NK-92 (cell line): ENCODE data around the gene CLTC.
"Not testable (repeated sequence)": the region's sequence is repeated elsewhere in the genome, so short reads cannot be mapped to it uniquely, and the experiment has no call there.

Experiments used
- DNase-seq: peaks from one replicate; lab custom pipeline; 2025; ENCODE audit not compliant: unreplicated experiment; lab: John Stamatoyannopoulos, UW

The CLTC gene

DNA sequence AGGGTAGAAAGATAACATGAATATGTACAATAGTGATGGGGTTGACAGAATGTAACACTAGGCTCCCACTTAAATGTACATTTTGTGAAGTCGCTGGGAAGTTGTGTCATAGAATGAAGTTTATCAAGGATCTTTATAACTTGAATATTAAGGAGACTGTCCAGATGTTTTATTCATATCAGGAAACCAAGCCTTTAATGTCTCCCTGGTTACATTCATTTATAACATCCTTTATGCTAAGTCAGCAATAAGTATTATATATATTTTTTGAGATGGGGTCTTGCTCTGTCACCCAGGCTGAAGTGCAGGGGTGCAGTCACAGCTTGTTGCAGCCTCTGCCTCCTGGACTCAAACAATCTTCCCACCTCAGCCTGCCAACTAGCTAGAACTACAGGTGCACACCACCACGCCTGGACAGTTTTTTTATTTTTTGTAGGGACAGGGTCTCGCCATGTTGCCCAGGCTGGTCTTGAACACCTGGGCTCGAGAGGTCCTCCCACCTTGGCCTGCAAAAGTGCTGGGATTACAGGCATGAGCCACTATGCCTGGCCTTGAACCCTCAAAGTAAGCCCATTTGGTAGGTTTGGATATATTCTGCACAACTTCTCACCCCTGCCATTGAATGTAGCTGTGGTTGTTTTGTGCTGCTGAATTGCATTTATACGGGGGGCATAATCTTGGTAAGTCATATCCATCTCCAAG, 14.1 kb downstream of the CLTC start:
- no peak for DNase-seq

DNA sequence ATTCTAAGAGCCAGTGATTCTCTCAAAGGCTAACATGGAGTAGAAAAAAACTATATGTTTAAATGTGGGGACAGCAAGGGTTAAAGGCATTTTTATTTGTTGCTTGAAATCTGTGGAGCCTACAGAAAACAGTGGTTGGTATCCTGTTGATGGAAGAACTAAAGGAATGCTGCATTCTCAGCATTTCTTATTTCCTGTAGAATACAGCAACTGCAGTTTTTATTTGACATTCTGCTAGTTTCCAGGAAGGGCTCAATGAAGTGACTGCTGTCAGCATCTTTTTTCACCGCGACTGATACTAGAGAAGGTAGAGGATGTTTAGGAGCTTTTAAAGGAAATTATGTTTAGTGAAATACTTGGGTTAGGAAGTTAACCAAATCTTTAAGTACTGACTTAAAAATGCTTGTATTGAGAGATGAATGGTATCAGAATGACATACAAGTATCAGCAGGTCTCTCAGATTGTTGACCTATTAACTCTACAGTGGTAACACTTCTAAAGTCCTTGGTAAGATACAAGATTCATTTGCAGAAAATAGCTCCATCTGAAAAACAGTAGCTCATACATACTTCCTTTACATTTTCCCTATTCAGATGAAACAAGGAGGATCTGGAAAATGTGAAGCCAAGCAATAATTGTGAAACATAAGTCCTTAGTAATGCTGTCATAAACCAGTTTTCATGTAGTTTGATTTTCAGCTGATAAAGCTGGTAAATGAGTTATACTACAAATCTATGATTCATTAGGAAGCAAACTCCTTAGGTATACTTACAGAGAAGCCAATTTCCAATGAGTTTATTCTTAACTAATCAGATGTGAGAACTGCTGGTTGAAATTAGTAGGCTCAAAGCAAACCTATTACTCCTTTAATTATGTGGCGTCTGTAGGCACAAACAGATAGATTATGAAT, 15.2 kb downstream of the CLTC start:
- DNase-seq = no peak

DNA sequence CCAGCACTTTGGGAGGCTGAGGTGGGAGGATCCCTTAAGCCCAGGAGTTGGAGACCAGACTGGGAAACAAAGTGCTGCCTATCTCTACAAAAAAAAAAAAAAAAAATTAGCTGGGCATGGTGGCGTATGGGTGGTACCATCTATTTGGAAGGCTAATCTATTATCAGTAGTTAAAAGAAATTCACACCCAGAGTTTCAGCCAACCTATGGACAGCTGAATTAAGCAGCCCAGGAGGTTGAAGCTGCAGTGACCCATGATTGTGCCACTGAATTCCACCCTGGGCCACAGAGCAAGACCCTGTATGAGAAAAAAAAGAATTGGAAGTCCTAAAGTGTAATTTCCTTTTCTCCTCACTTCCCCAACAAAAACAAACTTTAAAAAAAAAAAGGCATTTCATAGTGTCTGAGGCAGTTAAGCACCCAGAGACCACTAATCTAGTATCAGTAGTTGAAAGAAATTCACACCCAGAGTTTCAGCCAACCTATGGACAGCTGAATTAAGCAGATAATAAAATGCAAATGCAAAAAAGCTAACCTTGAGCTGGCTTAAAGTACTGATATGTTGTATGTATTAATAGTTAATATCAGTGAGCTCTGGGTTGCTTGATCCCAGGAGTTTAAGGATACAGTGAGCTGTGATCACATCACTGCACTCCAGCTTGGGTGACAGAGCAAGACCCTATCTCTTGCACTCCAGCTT, 18.1 kb downstream of the CLTC start:
- no peak for DNase-seq

DNA sequence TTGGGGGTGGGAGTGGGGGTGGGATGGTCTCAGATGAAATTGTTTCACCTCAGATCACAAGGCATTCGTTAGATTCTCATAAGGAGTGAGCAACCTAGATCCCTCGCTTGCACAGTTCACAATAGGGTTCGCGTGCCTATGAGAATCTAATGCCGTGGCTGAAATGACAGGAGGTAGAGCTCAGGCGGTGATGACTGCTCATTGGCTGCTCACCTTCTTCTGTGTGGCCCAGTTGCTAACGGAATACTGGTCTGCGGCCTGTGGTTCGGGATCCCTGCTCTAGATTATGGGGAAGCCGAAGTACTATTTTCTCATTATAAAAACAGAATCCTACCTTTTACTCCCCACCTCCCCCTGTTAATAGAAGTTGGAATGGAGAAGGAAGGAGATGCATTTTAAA, 18.9 kb downstream of the CLTC start:
- DNase-seq = no peak

DNA sequence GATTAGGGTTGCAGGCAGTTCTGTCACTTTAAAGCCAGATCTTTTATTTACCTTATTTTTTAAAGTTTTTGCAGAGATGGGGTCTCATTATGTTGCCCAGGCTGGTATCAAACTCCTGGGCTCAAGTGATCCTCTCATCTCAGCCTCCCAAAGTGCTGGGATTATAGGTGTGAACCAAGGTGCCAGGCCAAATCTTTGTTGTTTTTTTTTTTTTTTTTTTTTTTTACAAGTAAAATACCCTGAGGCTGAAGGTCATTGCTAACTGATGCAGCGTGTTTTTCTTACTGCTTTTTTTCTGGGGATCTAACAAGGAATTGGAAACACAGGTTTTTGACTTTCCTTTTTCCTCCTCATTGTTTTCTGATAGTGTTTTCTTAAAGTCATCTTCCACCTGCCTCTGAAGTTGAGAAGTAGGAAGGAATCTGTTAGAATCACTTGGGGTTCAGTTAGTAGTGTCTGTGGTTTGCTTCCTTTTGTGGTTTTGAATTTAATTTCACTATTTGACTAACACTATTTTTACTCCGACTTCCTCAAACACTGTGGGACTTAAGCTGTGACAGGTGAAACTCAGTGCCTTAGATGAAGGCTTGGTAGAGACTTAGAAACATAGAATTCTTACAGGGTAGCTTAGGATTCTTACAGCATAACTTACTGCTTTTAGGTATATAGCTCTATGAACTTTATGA, 22.2 kb downstream of the CLTC start:
- DNase-seq = no peak

DNA sequence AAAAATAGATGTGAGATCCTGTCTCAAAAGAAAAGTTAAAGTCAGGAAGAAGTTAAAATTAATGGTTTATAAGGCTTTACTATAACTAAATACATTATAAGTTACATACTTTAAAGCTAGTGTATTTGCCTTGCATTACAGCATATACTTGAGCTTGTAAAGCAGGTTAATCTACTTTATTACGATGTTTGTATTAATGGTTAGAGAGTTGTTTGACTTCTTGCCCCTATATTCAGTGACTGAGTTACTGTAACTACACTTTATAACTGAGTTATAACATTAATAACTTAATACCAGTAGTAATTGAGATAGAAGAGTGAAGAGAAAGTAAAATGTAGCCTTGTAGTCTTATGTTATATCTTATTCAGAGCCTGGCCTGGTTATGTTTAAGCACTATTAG, 22.9 kb downstream of the CLTC start:
- DNase-seq = no peak

DNA sequence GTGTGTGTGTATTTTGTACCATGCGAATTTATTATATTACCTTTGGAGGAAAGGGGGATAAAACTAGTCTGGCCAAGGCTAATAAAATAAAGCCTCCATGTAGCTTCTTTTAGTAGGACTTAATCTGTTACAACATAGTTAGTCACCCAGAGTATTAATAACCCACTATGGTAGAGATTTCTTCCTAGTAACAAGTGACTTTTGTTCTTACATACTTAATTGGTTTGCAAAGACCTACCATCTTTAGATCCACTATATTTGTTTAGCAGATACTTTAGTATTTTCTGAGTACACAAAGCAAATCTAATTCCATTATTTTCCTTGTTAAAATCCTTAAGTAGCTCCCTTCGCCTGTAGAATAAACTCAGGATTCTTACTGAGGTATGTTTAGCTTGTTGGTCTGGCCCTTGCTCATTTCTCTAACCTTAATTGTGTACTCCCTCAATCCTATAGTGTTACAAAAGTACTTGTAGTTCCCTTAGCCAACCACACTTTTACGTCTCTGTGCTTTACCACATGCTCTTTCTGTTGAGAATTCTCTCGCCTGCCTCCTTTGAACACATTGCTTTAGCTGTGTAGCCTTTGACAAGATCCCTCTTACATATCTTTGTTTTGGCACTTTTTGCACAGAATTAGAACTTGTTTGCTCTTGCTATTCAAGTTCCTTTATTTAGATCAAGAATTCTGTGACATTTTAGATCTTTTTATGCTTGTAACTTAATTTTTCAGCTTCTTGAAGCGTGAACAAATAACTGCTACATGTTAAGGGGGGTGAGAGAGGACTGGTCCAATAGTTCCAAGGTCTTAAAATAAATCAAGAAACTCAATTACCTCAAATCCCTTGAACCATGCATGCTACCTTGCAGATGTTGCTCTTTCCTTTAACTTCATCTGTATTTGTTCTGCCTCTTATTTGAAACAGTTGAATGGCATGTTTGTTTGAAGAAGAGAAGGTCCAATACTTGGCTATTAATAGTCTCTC, 23.8 kb downstream of the CLTC start:
- DNase-seq = no peak

DNA sequence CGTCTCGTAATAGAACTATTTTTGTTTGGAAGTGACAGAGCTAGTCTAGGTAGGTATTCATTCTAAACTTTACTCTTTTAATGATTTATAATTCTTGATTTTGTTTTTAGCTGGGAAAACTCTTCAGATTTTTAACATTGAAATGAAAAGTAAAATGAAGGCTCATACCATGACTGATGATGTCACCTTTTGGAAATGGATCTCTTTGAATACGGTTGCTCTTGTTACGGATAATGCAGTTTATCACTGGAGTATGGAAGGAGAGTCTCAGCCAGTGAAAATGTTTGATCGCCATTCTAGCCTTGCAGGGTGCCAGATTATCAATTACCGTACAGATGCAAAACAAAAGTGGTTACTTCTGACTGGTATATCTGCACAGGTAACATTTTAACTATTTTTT, 27.6 kb downstream of the CLTC start:
- no peak for DNase-seq

DNA sequence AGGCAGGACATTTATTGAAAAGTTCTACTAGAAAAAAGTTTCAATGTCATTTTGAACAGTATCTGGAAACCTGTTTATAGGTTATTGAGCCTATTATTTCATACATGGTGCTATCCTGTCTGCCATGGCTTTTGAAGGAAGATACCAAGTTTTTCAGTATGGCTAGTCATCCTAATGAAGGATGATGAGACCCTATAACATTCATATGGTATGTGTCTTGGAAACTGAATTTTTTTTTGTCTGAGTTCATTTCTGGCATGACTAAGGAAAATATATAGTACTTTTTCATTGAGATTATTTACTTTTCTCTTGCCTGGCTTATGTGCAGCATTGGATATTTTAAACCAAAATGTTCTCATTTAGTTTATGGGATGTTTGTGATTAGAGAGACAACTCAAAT, 30.2 kb downstream of the CLTC start:
- DNase-seq = no peak

DNA sequence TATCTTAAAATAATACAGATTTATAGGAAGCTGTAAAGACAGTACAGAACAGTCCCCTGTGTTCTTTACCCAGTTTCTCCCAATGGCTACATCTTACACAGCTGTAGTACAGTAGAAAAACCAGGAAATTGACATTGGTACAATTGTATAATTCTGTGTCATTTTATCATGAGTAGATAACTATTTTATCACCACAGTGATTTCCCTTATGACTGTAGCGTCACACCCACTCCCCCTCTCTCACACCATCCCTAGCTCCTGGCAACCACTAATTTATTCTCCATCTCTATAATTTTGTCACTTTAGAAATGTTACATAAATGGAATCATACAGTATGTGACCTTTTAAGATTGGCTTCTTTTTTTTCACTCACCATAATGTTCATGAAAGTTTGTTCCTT, 30.9 kb downstream of the CLTC start:
- DNase-seq = no peak

DNA sequence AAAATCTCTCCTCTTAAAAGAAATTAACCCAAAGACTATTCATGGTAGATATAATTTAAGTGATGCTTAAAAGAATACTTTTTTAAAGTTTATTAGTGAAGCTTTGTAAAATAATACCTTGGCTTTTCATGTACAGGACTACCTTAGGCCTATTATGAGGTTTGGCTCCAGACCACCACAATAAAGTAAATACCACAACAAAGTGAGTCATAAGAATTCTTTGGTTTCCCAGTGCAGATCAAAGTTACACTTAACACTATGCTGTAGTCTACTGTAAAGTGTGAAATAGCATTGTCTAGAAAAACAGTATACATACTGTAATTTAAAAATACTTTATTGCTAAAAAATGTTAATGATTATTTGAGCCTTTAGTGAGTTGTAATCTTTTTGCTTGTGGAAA, 31.7 kb downstream of the CLTC start:
- no peak for DNase-seq

DNA sequence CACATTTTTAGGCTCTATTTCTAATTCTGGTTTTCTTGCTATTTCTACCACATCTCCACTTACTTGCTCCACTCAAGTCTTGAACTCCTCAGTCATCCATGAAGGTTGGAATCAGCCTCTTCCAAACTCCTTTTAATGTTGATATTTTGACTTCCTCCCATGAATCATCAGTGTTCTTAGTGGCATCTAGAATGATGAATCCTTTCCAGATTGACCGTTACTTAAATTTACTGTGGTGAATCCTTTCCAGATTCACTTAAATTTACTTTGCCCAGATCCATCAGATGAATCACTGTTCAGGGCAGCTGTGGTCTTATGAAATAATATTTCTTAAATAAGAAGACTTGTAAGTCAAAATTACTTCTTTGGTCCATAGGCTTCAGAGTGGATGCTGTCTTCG, 32.4 kb downstream of the CLTC start:
- DNase-seq = no peak

DNA sequence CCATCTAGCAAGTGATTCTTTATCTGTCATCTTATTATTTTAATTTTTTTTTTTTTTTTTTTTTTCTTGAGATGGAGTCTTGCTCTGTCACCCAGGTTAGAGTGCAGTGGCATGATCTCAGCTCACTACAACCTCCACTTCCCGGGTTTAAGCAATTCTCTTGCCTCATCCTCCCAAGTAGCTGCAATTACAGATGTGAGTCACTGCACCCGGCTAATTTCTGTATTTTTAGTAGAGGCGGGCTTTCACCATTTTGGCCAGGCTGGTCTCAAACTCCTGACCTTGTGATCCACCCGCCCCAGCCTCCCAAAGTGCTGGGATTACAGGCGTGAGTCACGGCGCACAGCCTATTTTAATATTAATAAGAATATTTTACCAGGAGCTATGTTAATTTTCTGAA, 36.9 kb downstream of the CLTC start:
- not testable (repeated sequence) for DNase-seq

DNA sequence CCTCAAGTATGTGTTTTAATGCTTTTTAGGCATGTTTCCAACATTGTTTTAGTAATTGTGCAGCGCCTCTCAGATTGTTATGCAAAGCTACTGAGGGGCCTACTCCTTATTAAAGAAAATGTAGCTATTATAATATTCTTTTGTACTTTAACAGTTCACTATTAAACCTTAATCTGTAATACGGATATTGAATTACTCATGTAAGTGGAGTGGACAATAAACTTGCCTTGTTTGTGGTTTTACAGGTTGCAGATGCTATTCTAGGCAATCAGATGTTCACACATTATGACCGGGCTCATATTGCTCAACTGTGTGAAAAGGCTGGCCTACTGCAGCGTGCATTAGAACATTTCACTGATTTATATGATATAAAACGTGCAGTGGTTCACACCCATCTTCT, 46.5 kb downstream of the CLTC start:
- no peak for DNase-seq

DNA sequence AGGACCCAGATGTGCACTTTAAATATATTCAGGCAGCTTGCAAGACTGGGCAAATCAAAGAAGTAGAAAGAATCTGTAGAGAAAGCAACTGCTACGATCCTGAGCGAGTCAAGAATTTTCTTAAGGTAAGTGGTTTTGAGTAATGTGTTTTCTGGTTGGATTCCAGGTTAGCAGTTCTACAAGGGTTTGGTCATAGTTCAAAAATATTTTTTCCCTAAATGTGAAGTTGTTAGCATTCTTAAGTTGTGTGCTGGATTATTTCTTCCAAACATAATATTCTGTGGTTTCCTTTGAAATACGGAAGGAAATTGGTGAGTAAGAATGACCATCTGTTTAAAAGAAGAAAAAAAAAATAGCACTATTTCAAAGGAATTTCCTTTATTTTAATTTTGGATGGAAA, 49.1 kb downstream of the CLTC start:
- no peak for DNase-seq

DNA sequence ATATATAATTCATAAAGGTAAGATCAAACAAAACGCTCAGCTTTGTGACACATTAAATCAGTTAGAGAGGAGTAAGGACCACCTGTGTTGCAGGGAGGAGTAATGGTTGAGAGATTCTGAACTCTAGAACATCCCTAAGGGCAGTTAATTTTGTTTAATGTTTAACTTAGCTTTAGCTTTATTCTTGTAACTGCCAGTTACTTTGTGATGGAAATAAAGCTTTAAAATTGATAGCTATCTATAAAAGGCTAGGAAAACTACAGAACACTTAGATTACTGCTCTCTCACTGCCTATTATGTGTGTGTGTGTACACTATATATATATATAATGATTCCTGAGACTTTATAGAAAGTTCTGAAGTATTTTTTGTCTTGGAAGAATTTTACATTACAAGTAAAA, 49.7 kb downstream of the CLTC start:
- DNase-seq = no peak

DNA sequence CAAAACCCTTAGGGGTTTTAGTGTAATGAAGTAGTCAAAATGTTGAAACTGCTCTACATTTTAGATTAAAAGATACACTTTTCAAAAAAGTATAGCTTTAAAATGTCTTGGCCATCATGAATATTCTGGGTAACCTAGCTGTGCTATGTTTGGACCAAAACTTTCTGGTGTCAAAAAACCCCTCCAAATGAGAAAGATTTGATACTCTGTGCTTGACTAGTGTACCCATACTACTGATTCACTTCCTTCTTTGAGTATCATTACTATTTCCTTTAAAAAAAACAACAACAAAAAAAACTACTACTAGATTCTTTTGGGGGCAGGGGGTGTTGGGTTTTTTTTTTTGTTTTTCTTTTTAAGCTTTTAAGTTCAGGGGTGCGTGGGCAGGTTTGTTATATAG, 50.2 kb downstream of the CLTC start:
- no peak for DNase-seq

DNA sequence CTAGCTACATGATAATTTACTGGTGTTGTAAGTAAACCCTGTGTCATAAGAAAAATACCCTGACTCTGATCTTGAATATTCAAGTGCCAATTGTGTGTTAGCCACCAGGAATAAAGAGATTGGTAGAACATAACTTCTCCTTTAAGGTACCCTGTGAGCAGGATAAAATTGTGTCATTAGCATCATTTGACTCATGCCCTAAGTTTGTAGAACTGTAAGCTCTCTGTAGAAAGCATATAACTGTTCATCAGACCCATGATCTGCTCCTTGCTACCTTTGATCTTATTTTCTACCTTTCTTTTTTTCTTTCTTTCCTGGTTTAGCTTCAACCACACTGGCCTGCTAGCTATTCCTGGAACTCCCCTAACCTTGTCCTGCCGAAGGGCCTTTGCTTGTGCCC, 51.7 kb downstream of the CLTC start:
- no peak for DNase-seq

DNA sequence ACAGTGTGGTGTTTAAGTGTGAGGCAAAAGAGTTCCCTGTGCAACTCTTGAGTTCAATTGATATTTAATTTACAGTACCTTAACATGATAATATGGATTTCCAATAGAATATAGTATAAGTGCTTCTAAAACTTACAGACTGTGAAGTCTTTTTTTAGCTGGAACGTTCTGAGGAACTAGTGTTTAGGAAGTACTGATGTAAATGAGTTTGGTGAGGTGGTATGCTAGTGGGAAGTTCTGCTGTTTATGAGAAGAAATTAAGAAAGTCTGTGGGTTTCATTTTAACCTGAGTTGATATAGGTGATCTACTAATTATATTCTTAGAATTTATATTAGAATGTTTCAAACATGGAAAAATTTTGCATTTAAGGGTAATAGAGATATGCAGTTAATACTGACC, 55.5 kb downstream of the CLTC start:
- DNase-seq = no peak

DNA sequence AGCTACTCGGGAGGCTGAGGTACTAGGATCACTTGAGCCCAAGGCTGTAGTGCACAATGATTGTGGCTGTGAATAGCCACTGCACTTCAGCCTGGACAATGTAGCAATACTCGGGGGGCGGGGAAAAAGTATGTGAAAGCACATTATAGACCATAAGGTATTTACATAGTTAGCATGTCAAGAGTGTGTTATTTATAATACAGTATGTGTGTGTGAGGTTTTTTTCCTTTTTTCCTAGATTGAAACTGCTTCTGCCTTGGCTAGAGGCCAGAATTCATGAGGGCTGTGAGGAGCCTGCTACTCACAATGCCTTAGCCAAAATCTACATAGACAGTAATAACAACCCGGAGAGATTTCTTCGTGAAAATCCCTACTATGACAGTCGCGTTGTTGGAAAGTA, 57.0 kb downstream of the CLTC start:
- no peak for DNase-seq
